ENCODE measurements around the gene PNMA8A. TPM values are rescaled to one million over a fixed set of nuclear protein-coding genes. Genes with fewer than 3 reads are reported as not detected.

PNMA8A gene
- polyA plus RNA-seq, 1 of the 3 experiments (the other 2 are of a cell fraction): 10.2 TPM

GRCh38 chr19:46449228-46449627 lies 22.1 kb downstream of the PNMA8A start:
- Histone ChIP-seq H3K9me2 (no peaks in the 10 kb centered on the region), H3K9ac (no peak overlapping the region), H3K4me2 (no peak overlapping the region), H3K27me3 (ENCODE audit: insufficient read depth) (no peaks in the 10 kb centered on the region), H3K79me2 (ENCODE audit: insufficient read depth) (no peaks in the 10 kb centered on the region), H2AFZ (ENCODE audit: low read depth) (no peak overlapping the region), H3K4me1 (ENCODE audit: control insufficient read depth in 1 of 2, insufficient read depth in 2 of 2, low read depth in 1 of 2, low read length in 1 of 2) (no peaks in the 10 kb centered on the region; a peak in 1 of 4 replicates), H3K36me3 (replicated peaks in 1 of 2; ENCODE audit: control insufficient read depth in 1 of 2, insufficient read depth in 2 of 2, low read length in 1 of 2) (no peaks in the 10 kb centered on the region), H4K20me1 (ENCODE audit: insufficient read depth) (no peaks in the 10 kb centered on the region), H3F3A (replicated peaks; ENCODE audit: insufficient read depth) (no peaks in the 10 kb centered on the region), H3K4me3 (ENCODE audit: low read depth in 2 of 2, low read length in 1 of 2) (no peak overlapping the region), H3K27ac (ENCODE audit: low read depth in 2 of 2, low read length in 1 of 2) (no peak overlapping the region), H3K9me3 (no peaks in the 10 kb centered on the region)
- WGBS (ENCODE audit: low lambda C conversion rate): 47% methylated on average over 4 of the region's 7 CpGs
- ChIA-PET CTCF (interaction anchor here (0.7 to 1.0 kb wide), 2 partner anchors 47 to 64 kb away, joined by 3 to 4 read pairs; no protein-coding TSS in a partner anchor), POLR2A (no interaction called here)
- no peak for TF ChIP-seq MXI1 (IDR thresholded peaks at IDR 0.05; ENCODE audit: low read depth, low read length)
- TF ChIP-seq, protein P1, sequence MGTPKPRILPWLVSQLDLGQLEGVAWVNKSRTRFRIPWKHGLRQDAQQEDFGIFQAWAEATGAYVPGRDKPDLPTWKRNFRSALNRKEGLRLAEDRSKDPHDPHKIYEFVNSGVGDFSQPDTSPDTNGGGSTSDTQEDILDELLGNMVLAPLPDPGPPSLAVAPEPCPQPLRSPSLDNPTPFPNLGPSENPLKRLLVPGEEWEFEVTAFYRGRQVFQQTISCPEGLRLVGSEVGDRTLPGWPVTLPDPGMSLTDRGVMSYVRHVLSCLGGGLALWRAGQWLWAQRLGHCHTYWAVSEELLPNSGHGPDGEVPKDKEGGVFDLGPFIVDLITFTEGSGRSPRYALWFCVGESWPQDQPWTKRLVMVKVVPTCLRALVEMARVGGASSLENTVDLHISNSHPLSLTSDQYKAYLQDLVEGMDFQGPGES (IDR thresholded peaks at IDR 0.05; ENCODE audit: low read depth, low read length): no peak
- no peak for TF ChIP-seq RAD21 (IDR thresholded peaks at IDR 0.05; ENCODE audit: low read length)
- TF ChIP-seq TEAD4 (IDR thresholded peaks at IDR 0.05; ENCODE audit: borderline replicate concordance, insufficient read depth): no peak
- DNase-seq: no peak

DNA sequence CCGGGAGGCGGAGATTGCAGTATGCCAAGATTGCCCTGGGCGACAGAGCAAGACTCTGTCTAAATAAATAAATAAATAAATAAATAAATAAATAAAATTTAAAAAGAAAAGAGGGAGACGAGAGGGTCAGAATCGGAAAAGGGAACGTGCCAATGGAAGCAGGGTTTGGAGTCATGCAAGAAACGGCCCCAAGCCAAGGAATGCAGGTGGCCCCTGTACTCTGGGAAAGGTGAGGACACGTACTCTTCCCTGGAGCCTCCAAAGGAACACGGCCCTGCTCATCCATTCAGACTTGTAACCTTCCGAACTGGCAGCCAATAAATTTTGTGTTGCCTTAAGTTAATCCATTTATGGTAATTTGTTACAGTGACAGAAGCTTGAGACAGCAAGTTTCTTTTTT lies 22.8 kb downstream of the PNMA8A start:
- H3K36me3 ChIP-seq (replicated peaks in 1 of 2; ENCODE audit: control insufficient read depth in 1 of 2, insufficient read depth in 2 of 2, low read length in 1 of 2): no peaks in the 10 kb centered on the region
- no peak for DNase-seq
- no peak overlapping the region for H3K27ac ChIP-seq (ENCODE audit: low read depth in 2 of 2, low read length in 1 of 2)
- POLR2A ChIA-PET: no interaction called here
- no peaks in the 10 kb centered on the region for H3K9me2 ChIP-seq
- CTCF ChIA-PET: interaction anchor here (0.7 kb wide), 2 partner anchors 31 to 65 kb away, joined by 3 read pairs; no protein-coding TSS in a partner anchor
- 88% methylated on average over 10 of the region's 10 CpGs for WGBS (ENCODE audit: low lambda C conversion rate)
- TF ChIP-seq TEAD4 (IDR thresholded peaks at IDR 0.05; ENCODE audit: borderline replicate concordance, insufficient read depth): no peak
- no peak for TF ChIP-seq CTCF (IDR thresholded peaks at IDR 0.05)
- no peak for TF ChIP-seq EZH2phosphoT487 (IDR thresholded peaks at IDR 0.05; ENCODE audit: borderline replicate concordance, low read depth)
- TF ChIP-seq SIN3A (IDR thresholded peaks at IDR 0.05; ENCODE audit: borderline replicate concordance, low read depth, low read length): no peak
- TF ChIP-seq JUND (IDR thresholded peaks at IDR 0.05): no peak
- TF ChIP-seq TCF12 (IDR thresholded peaks at IDR 0.05): no peak
- TF ChIP-seq GABPA (IDR thresholded peaks at IDR 0.05; ENCODE audit: low read depth): no peak
- no peak for TF ChIP-seq RFX5 (IDR thresholded peaks at IDR 0.05; ENCODE audit: low read length)
- TF ChIP-seq POLR2AphosphoS5 (IDR thresholded peaks at IDR 0.05; ENCODE audit: low read depth, low read length): no peak
- TF ChIP-seq ELF1 (IDR thresholded peaks at IDR 0.05): no peak
- no peak for TF ChIP-seq FOSL2 (IDR thresholded peaks at IDR 0.05; ENCODE audit: borderline replicate concordance, low read depth)
- no peak for TF ChIP-seq FOXM1 (IDR thresholded peaks at IDR 0.05; ENCODE audit: low read depth)
- no peak for TF ChIP-seq MAX (IDR thresholded peaks at IDR 0.05; ENCODE audit: low read depth)
- no peak for TF ChIP-seq GATA2 (CRISPR knock-in tag; IDR thresholded peaks at IDR 0.05)
- TF ChIP-seq CHD2 (IDR thresholded peaks at IDR 0.05; ENCODE audit: low read length, partially characterized antibody): no peak
- TF ChIP-seq NRF1 (IDR thresholded peaks at IDR 0.05; ENCODE audit: low read depth, low read length): no peak
- TF ChIP-seq YY1 (IDR thresholded peaks at IDR 0.05; ENCODE audit: low read depth): no peak
- no peak overlapping the region for H3K4me2 ChIP-seq
- H3K9ac ChIP-seq: no peak overlapping the region
- no peaks in the 10 kb centered on the region; a peak in 1 of 4 replicates for H3K4me1 ChIP-seq (ENCODE audit: control insufficient read depth in 1 of 2, insufficient read depth in 2 of 2, low read depth in 1 of 2, low read length in 1 of 2)
- no peaks in the 10 kb centered on the region for H4K20me1 ChIP-seq (ENCODE audit: insufficient read depth)
- H3K27me3 ChIP-seq (ENCODE audit: insufficient read depth): no peaks in the 10 kb centered on the region
- no peaks in the 10 kb centered on the region for H3K9me3 ChIP-seq
- H2AFZ ChIP-seq (ENCODE audit: low read depth): no peak overlapping the region
- no peaks in the 10 kb centered on the region for H3K79me2 ChIP-seq (ENCODE audit: insufficient read depth)
- H3K4me3 ChIP-seq (ENCODE audit: low read depth in 2 of 2, low read length in 1 of 2): no peak overlapping the region
- no peaks in the 10 kb centered on the region for H3F3A ChIP-seq (replicated peaks; ENCODE audit: insufficient read depth)
